Right lobe of liver (tissue), 6 donors: Measurements from ENCODE around the gene STAT1. TPM values are rescaled to one million over a fixed set of nuclear protein-coding genes. Genes with fewer than 3 reads are reported as not detected.

ENCODE experiments used
- ATAC-seq, 4 donors: fragments of 200-7000 bp; cut with Tn5 transposase; one replicate each; pipeline ENCODE4 v1.9.1; 2020; ENCODE audit warnings: mild to moderate bottlenecking in 4 of 4, moderate library complexity in 4 of 4
- DNase-seq, 3 donors: peaks; one replicate each; pipeline ENCODE4 v3.0.0-alpha.2; 2020
- H3K27ac ChIP-seq, 3 donors: fragments of 200-600 bp; one replicate each; pipeline ENCODE4 v1.8.0; 2022
- H3K27me3 ChIP-seq, 2 donors: fragments of 200-600 bp; one replicate each; pipeline ENCODE4 v1.8.0; 2022
- H3K36me3 ChIP-seq, 4 donors: fragments of 200-600 bp; sonication (generic) in 1 of 4; one replicate each; pipeline versions ENCODE4 v1.5.1 to v1.8.0; 2017 to 2022; ENCODE audit warnings: control low read depth in 1 of 4
- H3K4me1 ChIP-seq, 4 donors: fragments of 200-600 bp; sonication (generic) in 1 of 4; one replicate each; pipeline versions ENCODE4 v1.5.1 to v1.8.0; 2017 to 2022; ENCODE audit warnings: control low read depth in 1 of 4
- H3K4me3 ChIP-seq, 3 donors: fragments of 200-600 bp; one replicate each; pipeline ENCODE4 v1.8.0; 2022
- H3K9me3 ChIP-seq, 4 donors: fragments of 200-600 bp; sonication (generic) in 1 of 4; one replicate each; pipeline versions ENCODE4 v1.5.1 to v1.8.0; 2017 to 2022; ENCODE audit warnings: control low read depth in 1 of 4
- CTCF ChIP-seq, 4 donors: fragments of 200-600 bp in 3 of 4; fragments of 450-650 bp in 1 of 4; IDR thresholded peaks; one replicate each; pipeline versions ENCODE4 v1.5.1 to v1.8.0; 2016 to 2022; ENCODE audit warnings: antibody characterized with exemption in 4 of 4, mild to moderate bottlenecking in 2 of 4
- POLR2A ChIP-seq: fragments of 450-650 bp; IDR thresholded peaks from one replicate; pipeline ENCODE4 v1.6.1; 2017; ENCODE audit warnings: antibody characterized with exemption, mild to moderate bottlenecking
- WGBS: methylation state at CpG from one replicate; pipeline ENCODE4 v1.1.6; 2018; ENCODE audit warnings: low coverage, low lambda C conversion rate; ENCODE audit not compliant: insufficient coverage; ENCODE audit errors: missing lambda C conversion rate; 5-methylcytosine and 5-hydroxymethylcytosine counted together
- intact Hi-C, 2 donors: fragments of 100-400 bp; cut with DNase I; formaldehyde crosslinking; loops; one replicate each; pipeline versions ENCODE4 v1.11.2 to v1.14.1; 2022
- total RNA-seq, 6 experiments: library from RNA; depleted of rRNA in 2 of 6; stranded (reverse); fragments of >200 nt in 2 of 6; fragmentation: NEBNext Ultra II Directional in 3 of 6; extraction: Animal tissue kit (Norgen Biotek cat#: 25700) in 3 of 6; gene quantifications; one replicate each; pipeline versions ENCODE4 v1.1.0 to v1.2.4, GENCODE V29; 2016 to 2023
- donor health status: DM: no; HTN: yes; CAD: no.
- donor health status: DM: no; HTN: no; CAD: no.
- donor health status: DM: no; HTN: no; CAD: no.
- donor health status: DM: no; HTN: yes; CAD: no.
- donor health status: DM: no; HTN: yes; CAD: no.

Gene STAT1
- total RNA-seq, 6 experiments from 2014 or later = 28.9 to 72.3 (median 48.5) TPM

- DNase-seq (no peak), ATAC-seq (no peak)
- WGBS = no CpG with 5 or more reads among the region's 3 CpGs
- Histone ChIP-seq H3K27ac (no peak overlapping the region), H3K36me3 (peaks cover 8 to 97% (median 53%) of the 10 kb centered on the region in 4 donors), H3K4me1 (peaks cover 0 to 4% (median 0%) of the 10 kb centered on the region in 4 donors), H3K4me3 (no peak overlapping the region), H3K9me3 (peaks cover 0 to 2% (median 0%) of the 10 kb centered on the region in 4 donors), H3K27me3 (no peaks in the 10 kb centered on the region)
- intact Hi-C loops = no loop called here
- TF ChIP-seq CTCF (IDR thresholded peaks at IDR 0.05) (no peak), POLR2A (no peak)
These were observed 25.1 kb downstream of the STAT1 start for GRCh38 chr2:190988910-190989309.

- Histone ChIP-seq H3K27ac (no peak overlapping the region), H3K27me3 (no peaks in the 10 kb centered on the region), H3K36me3 (peaks cover 14 to 97% (median 53%) of the 10 kb centered on the region in 4 donors), H3K9me3 (peaks cover 0 to 2% (median 0%) of the 10 kb centered on the region in 4 donors), H3K4me3 (no peak overlapping the region), H3K4me1 (peaks cover 0 to 4% (median 0%) of the 10 kb centered on the region in 4 donors)
- TF ChIP-seq POLR2A (no peak), CTCF (IDR thresholded peaks at IDR 0.05) (no peak)
- intact Hi-C loops = no loop called here
- DNase-seq (no peak), ATAC-seq (no peak)
- 89% methylated on average over 5 of the region's 5 CpGs for WGBS
These were observed 26.0 kb downstream of the STAT1 start for GRCh38 chr2:190987938-190988337.

GRCh38 chr2:190987116-190987515 lies 26.9 kb downstream of the STAT1 start:
- peaks cover 14 to 97% (median 57%) of the 10 kb centered on the region in 4 donors for H3K36me3 ChIP-seq
- H3K27me3 ChIP-seq = no peaks in the 10 kb centered on the region
- intact Hi-C loops = no loop called here
- ATAC-seq (no peak), DNase-seq (no peak)
- peak overlapping the region in 1 of 3 donors; percentile 43 for H3K27ac ChIP-seq
- peaks cover 0 to 2% (median 0%) of the 10 kb centered on the region in 4 donors for H3K9me3 ChIP-seq
- H3K4me1 ChIP-seq = peaks cover 0 to 4% (median 0%) of the 10 kb centered on the region in 4 donors
- WGBS = 57% methylated on average over 1 of the region's 1 CpG
- H3K4me3 ChIP-seq = no peak overlapping the region
- TF ChIP-seq CTCF (IDR thresholded peaks at IDR 0.05) (no peak), POLR2A (no peak)

- peak; percentile 68 to 92 (median 82) for ATAC-seq
- peaks cover 12 to 97% (median 59%) of the 10 kb centered on the region in 4 donors for H3K36me3 ChIP-seq
- H3K27me3 ChIP-seq = no peaks in the 10 kb centered on the region
- H3K27ac ChIP-seq = peak overlapping the region in 2 of 3 donors; percentile 43 to 51
- intact Hi-C loops = no loop called here
- H3K4me1 ChIP-seq = peaks cover 0 to 4% (median 0%) of the 10 kb centered on the region in 4 donors
- WGBS = 38% methylated on average over 12 of the region's 13 CpGs
- TF ChIP-seq POLR2A (no peak), CTCF (IDR thresholded peaks at IDR 0.05) (no peak)
- peaks cover 0 to 2% (median 0%) of the 10 kb centered on the region in 4 donors for H3K9me3 ChIP-seq
- peak in 2 of 3 donors; percentile 30 to 67 for DNase-seq
- no peak overlapping the region for H3K4me3 ChIP-seq
These were observed 27.6 kb downstream of the STAT1 start for GRCh38 chr2:190986221-190986953.
